HCT116 (cell line): Measurements from ENCODE around the gene CABYR. TPM values are rescaled to one million over a fixed set of nuclear protein-coding genes. Genes with fewer than 3 reads are reported as not detected.

Experiments used
- ATAC-seq: fragments of 200-7000 bp; cut with Tn5 transposase; 2 replicates; pipeline ENCODE4 v1.9.1; 2020; ENCODE audit warnings: mild to moderate bottlenecking, moderate library complexity
- Bru-seq: library from RNA; stranded (reverse); fragments of 400-500 nt; gene quantifications from one replicate; lab custom pipeline; 2021; lab: Mats Ljungman, UMichigan
- BruChase-seq, 2 experiments: library from RNA; stranded (reverse); fragments of 400-500 nt; gene quantifications; one replicate each; lab custom pipeline; 2021; lab: Mats Ljungman, UMichigan
- BruUV-seq: library from RNA; stranded (reverse); fragments of 400-500 nt; replicated peaks from 2 replicates; lab custom pipeline; 2021; lab: Mats Ljungman, UMichigan
- CTCF ChIA-PET: fragments of 300-600 bp; sonication (Branson Sonifier 250); formaldehyde crosslinking; loops from one replicate; lab custom pipeline; 2021; ENCODE audit warnings: antibody characterized with exemption; lab: Charles Lee
- POLR2A ChIA-PET: fragments of 300-600, 350-600 bp; sonication (Branson Sonifier 250); formaldehyde crosslinking; loops from one replicate; lab custom pipeline; 2021; ENCODE audit warnings: antibody characterized with exemption; lab: Charles Lee
- RAD21 ChIA-PET, 2 experiments: fragments of 300-600 bp; sonication (Branson Sonifier 250); formaldehyde crosslinking; loops; one replicate each; lab custom pipeline; 2023; ENCODE audit warnings: low total read pairs in 2 of 2; ENCODE audit not compliant: uncharacterized antibody in 2 of 2, unreplicated experiment in 2 of 2, low non-redundant PET in 1 of 2; lab: Charles Lee
- DNase-seq: peaks from one replicate; pipeline ENCODE4 v3.0.0-alpha.2; 2010; ENCODE audit warnings: low read depth, low spot score
- H2AFZ ChIP-seq: fragments of 200-600 bp; shearing (Covaris generic), sonication (generic); 2 replicates; pipeline ENCODE4 v1.6.1; 2017; ENCODE audit warnings: low read depth, mixed run types, mixed read lengths, antibody characterized with exemption, low read length; ENCODE audit not compliant: poor library complexity, severe bottlenecking
- H3K27ac ChIP-seq: 2 replicates; pipeline ENCODE4 v1.5.1; 2012; ENCODE audit warnings: low read depth, low read length
- H3K27me3 ChIP-seq: fragments of 200-600 bp; sonication (generic); 2 replicates; pipeline ENCODE4 v1.6.1; 2016; ENCODE audit warnings: mixed run types, low read length, mixed read lengths; ENCODE audit not compliant: insufficient read depth
- H3K36me3 ChIP-seq, 2 experiments: fragments of 200-500 bp in 1 of 2; fragments of 200-600 bp in 1 of 2; sonication (Bioruptor generic) in 1 of 2; sonication (generic) in 1 of 2; 2 replicates each; pipeline versions ENCODE4 v1.5.1 to v1.6.1; 2014 to 2016; ENCODE audit warnings: low read length in 2 of 2, inconsistent platforms in 1 of 2, mixed read lengths in 1 of 2, mixed run types in 1 of 2; ENCODE audit not compliant: insufficient read depth in 2 of 2, control insufficient read depth in 1 of 2
- H3K4me1 ChIP-seq, 2 experiments: fragments of 200-600 bp in 1 of 2; sonication (generic) in 1 of 2; 2 replicates each; pipeline versions ENCODE4 v1.5.1 to v1.6.1; 2012 to 2017; ENCODE audit warnings: low read length in 2 of 2, inconsistent platforms in 1 of 2, mild to moderate bottlenecking in 1 of 2, mixed read lengths in 1 of 2, mixed run types in 1 of 2, moderate library complexity in 1 of 2; ENCODE audit not compliant: insufficient read depth in 2 of 2, control insufficient read depth in 1 of 2
- H3K4me2 ChIP-seq: fragments of 200-600 bp; sonication (generic); 2 replicates; pipeline ENCODE4 v1.6.1; 2017; ENCODE audit warnings: mixed run types, low read length, mixed read lengths
- H3K4me3 ChIP-seq, 2 experiments: fragments of 200-600 bp in 1 of 2; sonication (generic) in 1 of 2; replicated peaks in 1 of 2; 2 replicates each; pipeline ENCODE4 v1.5.1; 2011 to 2016; ENCODE audit warnings: low read length in 2 of 2, control low read depth in 1 of 2, low read depth in 1 of 2, mild to moderate bottlenecking in 1 of 2, mixed read lengths in 1 of 2, mixed run types in 1 of 2
- H3K79me2 ChIP-seq: fragments of 200-600 bp; sonication (generic); 2 replicates; pipeline ENCODE4 v1.6.1; 2017; ENCODE audit warnings: mild to moderate bottlenecking, mixed run types, low read length, moderate library complexity, mixed read lengths; ENCODE audit not compliant: insufficient read depth
- H3K9ac ChIP-seq: fragments of 200-600 bp; sonication (generic); 2 replicates; pipeline ENCODE4 v1.6.1; 2016; ENCODE audit warnings: low read length, mixed read lengths
- H3K9me2 ChIP-seq: fragments of 200-600 bp; sonication (generic), shearing (Covaris generic); 2 replicates; pipeline ENCODE4 v1.6.1; 2017; ENCODE audit warnings: mixed run types, mild to moderate bottlenecking, moderate library complexity; ENCODE audit not compliant: insufficient read depth
- H3K9me3 ChIP-seq, 2 experiments: fragments of 200-500 bp in 1 of 2; fragments of 200-600 bp in 1 of 2; sonication (Bioruptor generic) in 1 of 2; sonication (generic) in 1 of 2; 2 replicates each; pipeline ENCODE4 v1.6.1; 2014 to 2017; ENCODE audit warnings: low read length in 2 of 2, mixed read lengths in 2 of 2, inconsistent platforms in 1 of 2, low read depth in 1 of 2, mild to moderate bottlenecking in 1 of 2, mixed run types in 1 of 2, moderate library complexity in 1 of 2; ENCODE audit not compliant: control insufficient read depth in 1 of 2, insufficient read depth in 1 of 2
- H4K20me1 ChIP-seq: fragments of 200-600 bp; sonication (generic), shearing (Covaris generic); 2 replicates; pipeline ENCODE4 v1.6.1; 2017; ENCODE audit warnings: mixed run types, mild to moderate bottlenecking, moderate library complexity; ENCODE audit not compliant: insufficient read depth
- CBX3 ChIP-seq: IDR thresholded peaks from 2 replicates; pipeline ENCODE4 v1.6.1; 2012; ENCODE audit warnings: low read depth
- CEBPB ChIP-seq: IDR thresholded peaks from 2 replicates; pipeline ENCODE4 v1.6.1; 2012; ENCODE audit warnings: low read depth
- EGR1 ChIP-seq: IDR thresholded peaks from 2 replicates; pipeline ENCODE4 v1.6.1; 2012; ENCODE audit warnings: low read depth
- EZH2 ChIP-seq: fragments of 200-600 bp; sonication (generic); IDR thresholded peaks from 2 replicates; pipeline ENCODE4 v1.6.1; 2017; ENCODE audit warnings: antibody characterized with exemption, mixed run types
- EZH2phosphoT487 ChIP-seq: fragments of 200-600 bp; IDR thresholded peaks from 2 replicates; pipeline ENCODE4 v1.6.1; 2018; ENCODE audit warnings: antibody characterized with exemption, borderline replicate concordance
- FOSL1 ChIP-seq: IDR thresholded peaks from 2 replicates; pipeline ENCODE4 v1.6.1; 2012; ENCODE audit warnings: low read depth
- JUND ChIP-seq: IDR thresholded peaks from 2 replicates; pipeline ENCODE4 v1.6.1; 2012
- MAX ChIP-seq: IDR thresholded peaks from 2 replicates; pipeline ENCODE4 v1.6.1; 2012
- RAD21 ChIP-seq: IDR thresholded peaks from 2 replicates; pipeline ENCODE4 v1.6.1; 2012; ENCODE audit warnings: low read depth, mild to moderate bottlenecking
- SIN3A ChIP-seq: IDR thresholded peaks from 2 replicates; pipeline ENCODE4 v1.6.1; 2012; ENCODE audit warnings: low read depth
- SP1 ChIP-seq: IDR thresholded peaks from 2 replicates; pipeline ENCODE4 v1.6.1; 2012; ENCODE audit warnings: low read depth
- SRF ChIP-seq: IDR thresholded peaks from 2 replicates; pipeline ENCODE4 v1.6.1; 2012; ENCODE audit warnings: low read depth
- TCF7L2 ChIP-seq: IDR thresholded peaks from 2 replicates; pipeline ENCODE4 v1.7.0; 2011; ENCODE audit warnings: borderline replicate concordance, inconsistent platforms; ENCODE audit not compliant: insufficient read depth, insufficient read length; ENCODE audit errors: extremely low read depth
- YY1 ChIP-seq: IDR thresholded peaks from 2 replicates; pipeline ENCODE4 v1.6.1; 2011; ENCODE audit warnings: low read length, low read depth, moderate library complexity, mild to moderate bottlenecking; ENCODE audit not compliant: insufficient replicate concordance; ENCODE audit errors: extremely low read depth
- intact Hi-C: fragments of 100-400 bp; cut with micrococcal nuclease; formaldehyde crosslinking; loops from 2 replicates; pipeline ENCODE4 v1.10.0; 2022
- long read RNA-seq: library from polyadenylated mRNA; unstranded; transcript quantifications from one replicate; pipeline ENCODE4 v2.0.0, GENCODE V29; 2021; ENCODE audit not compliant: unreplicated experiment
- polyA plus RNA-seq: library from polyadenylated mRNA; unstranded; fragments of >200 nt; gene quantifications from 2 replicates; pipeline ENCODE4 v1.2.1, GENCODE V29; 2012; ENCODE audit warnings: missing spikeins
- total RNA-seq: library from RNA; stranded (reverse); gene quantifications from one replicate; pipeline ENCODE4 v1.2.1, GENCODE V29; 2021; ENCODE audit not compliant: unreplicated experiment
- TF ChIP-seq, protein P1 (sequence below): IDR thresholded peaks from 2 replicates; pipeline ENCODE4 v1.6.1; 2011; ENCODE audit warnings: mild to moderate bottlenecking, low read length, moderate library complexity; ENCODE audit not compliant: insufficient replicate concordance; ENCODE audit errors: extremely low read depth
- TF ChIP-seq, protein P2 (sequence below), 3 experiments: fragments of 200-600 bp in 1 of 3; sonication (generic) in 1 of 3; IDR thresholded peaks in 2 of 3; conservative IDR thresholded peaks in 1 of 3; 2 replicates each; pipeline ENCODE4 v1.5.1; 2012 to 2017; ENCODE audit warnings: low read depth in 2 of 3, low read length in 2 of 3, antibody characterized with exemption in 1 of 3, borderline replicate concordance in 1 of 3, control low read depth in 1 of 3, mild to moderate bottlenecking in 1 of 3, mixed read lengths in 1 of 3, mixed run types in 1 of 3, moderate library complexity in 1 of 3; ENCODE audit not compliant: insufficient read depth in 1 of 3

The CABYR gene
- total RNA-seq (not detected), Bru-seq, nascent RNA (percentile 26 among the genes with signal in this experiment), BruChase-seq, experiment 1, labeled RNA remaining after a 6-hour chase (percentile 58 among the genes with signal in this experiment), BruChase-seq, experiment 2, labeled RNA remaining after a 2-hour chase (percentile 47 among the genes with signal in this experiment)
- 0.25 and 0.26 TPM in 2 replicates for polyA plus RNA-seq
- long read RNA-seq: 0 reads

DNA sequence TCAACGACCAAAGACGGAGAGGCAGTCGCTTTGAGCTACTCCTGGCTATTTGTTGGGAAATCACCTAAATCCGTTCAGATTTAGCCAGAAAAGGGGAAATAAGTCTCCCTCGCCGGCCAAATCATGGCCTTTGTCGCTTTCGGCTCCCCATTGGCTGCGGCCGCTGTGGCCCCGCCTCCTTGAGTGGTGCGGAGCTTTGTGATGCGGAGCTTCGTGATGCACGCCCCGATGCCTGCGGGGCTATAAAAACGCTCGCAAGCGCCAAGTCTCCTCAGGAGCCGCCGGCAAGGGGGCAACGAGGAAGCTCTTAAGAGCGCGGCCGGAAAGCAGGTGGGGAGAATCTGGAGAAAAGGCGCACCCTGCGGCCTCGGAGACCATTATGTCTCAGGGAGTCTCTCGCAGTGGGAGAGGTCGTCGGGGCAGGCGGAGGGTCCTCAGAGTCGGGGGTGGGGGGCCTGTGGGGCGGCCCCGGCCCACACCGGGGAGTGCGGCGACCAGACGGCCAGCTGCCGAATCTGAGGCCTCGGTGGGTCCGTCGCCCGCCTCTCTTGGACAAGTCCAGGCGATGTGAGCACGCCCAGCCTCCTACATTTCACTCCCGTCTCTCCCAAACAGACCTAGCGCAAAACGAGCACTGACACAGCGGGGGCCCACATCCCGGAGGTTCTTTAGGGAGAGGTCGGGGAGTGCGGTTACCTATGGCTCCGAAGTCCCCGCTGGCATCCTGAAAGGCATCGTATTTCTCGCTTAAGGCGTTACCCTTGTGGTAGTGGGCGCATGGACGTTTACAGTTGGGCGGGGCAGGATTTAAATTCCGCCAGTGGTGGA lies at the start of gene CABYR:
Gene CABYR (plus strand): TSS at position 274 of the 828 bp plus-strand sequence. CDS start 4,053 bp downstream, outside the sequence.
- Histone ChIP-seq H2AFZ (no peak within 1 kb of the TSS), H3K27me3 (no peaks in the 10 kb centered on the region), H4K20me1 (no peaks in the 10 kb centered on the region), H3K9me2 (no peaks in the 10 kb centered on the region), H3K9me3 (no peaks in the 10 kb centered on the region), H3K4me1 (peaks cover 8% of the 10 kb centered on the region in 2 experiments; a peak in 3 of 4 replicates), H3K36me3 (no peaks in the 10 kb centered on the region), H3K79me2 (no peaks in the 10 kb centered on the region), H3K4me3 (no peak within 1 kb of the TSS), H3K27ac (no peak within 1 kb of the TSS), H3K4me2 (no peak within 1 kb of the TSS), H3K9ac (no peak within 1 kb of the TSS)
- ChIA-PET POLR2A (no interaction called here), CTCF (interaction anchor here (1.4 kb wide), 1 partner anchor 38 kb away, joined by 6 read pairs; no protein-coding TSS in a partner anchor), RAD21 (no interaction called here)
- ATAC-seq (no peak), DNase-seq (no peak)
- intact Hi-C loops: no loop called here
- no TSS peak for BruUV-seq
- TF ChIP-seq SIN3A (no peak), TCF7L2 (no peak), YY1 (no peak), MAX (no peak), SRF (no peak), JUND (no peak), RAD21 (no peak), CBX3 (no peak), SP1 (no peak), FOSL1 (no peak), EZH2 (no peak), CEBPB (no peak), EGR1 (no peak), EZH2phosphoT487 (no peak)
- TF ChIP-seq, protein P1, sequence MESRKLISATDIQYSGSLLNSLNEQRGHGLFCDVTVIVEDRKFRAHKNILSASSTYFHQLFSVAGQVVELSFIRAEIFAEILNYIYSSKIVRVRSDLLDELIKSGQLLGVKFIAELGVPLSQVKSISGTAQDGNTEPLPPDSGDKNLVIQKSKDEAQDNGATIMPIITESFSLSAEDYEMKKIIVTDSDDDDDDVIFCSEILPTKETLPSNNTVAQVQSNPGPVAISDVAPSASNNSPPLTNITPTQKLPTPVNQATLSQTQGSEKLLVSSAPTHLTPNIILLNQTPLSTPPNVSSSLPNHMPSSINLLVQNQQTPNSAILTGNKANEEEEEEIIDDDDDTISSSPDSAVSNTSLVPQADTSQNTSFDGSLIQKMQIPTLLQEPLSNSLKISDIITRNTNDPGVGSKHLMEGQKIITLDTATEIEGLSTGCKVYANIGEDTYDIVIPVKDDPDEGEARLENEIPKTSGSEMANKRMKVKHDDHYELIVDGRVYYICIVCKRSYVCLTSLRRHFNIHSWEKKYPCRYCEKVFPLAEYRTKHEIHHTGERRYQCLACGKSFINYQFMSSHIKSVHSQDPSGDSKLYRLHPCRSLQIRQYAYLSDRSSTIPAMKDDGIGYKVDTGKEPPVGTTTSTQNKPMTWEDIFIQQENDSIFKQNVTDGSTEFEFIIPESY: no peak
- TF ChIP-seq, protein P2, sequence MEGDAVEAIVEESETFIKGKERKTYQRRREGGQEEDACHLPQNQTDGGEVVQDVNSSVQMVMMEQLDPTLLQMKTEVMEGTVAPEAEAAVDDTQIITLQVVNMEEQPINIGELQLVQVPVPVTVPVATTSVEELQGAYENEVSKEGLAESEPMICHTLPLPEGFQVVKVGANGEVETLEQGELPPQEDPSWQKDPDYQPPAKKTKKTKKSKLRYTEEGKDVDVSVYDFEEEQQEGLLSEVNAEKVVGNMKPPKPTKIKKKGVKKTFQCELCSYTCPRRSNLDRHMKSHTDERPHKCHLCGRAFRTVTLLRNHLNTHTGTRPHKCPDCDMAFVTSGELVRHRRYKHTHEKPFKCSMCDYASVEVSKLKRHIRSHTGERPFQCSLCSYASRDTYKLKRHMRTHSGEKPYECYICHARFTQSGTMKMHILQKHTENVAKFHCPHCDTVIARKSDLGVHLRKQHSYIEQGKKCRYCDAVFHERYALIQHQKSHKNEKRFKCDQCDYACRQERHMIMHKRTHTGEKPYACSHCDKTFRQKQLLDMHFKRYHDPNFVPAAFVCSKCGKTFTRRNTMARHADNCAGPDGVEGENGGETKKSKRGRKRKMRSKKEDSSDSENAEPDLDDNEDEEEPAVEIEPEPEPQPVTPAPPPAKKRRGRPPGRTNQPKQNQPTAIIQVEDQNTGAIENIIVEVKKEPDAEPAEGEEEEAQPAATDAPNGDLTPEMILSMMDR (IDR thresholded peaks at IDR 0.05 in 2 of 3, conservative IDR thresholded peaks at IDR 0.05 in 1 of 3; ENCODE audit: borderline replicate concordance in 1 of 3, insufficient read depth in 1 of 3, low read depth in 2 of 3, low read length in 2 of 3): no peak
